Inflammatory macrophage treated with lipopolysaccharide for 4 hours (primary cell): Measurements from ENCODE around the gene MARCHF6.
"Not testable (repeated sequence)": the region's sequence is repeated elsewhere in the genome, so short reads cannot be mapped to it uniquely, and the experiment has no call there.

Experiments
- DNase-seq: peaks from one replicate; pipeline ENCODE4 v3.0.0-alpha.2; 2020

MARCHF6 gene

GRCh38 chr5:10351199-10351905, 2.1 kb upstream of the MARCHF6 start:
- DNase-seq = no peak

GRCh38 chr5:10351919-10352318, 1.6 kb upstream of the MARCHF6 start:
- no peak for DNase-seq

GRCh38 chr5:10352430-10353240, 860 bp upstream of the MARCHF6 start:
- peak; percentile 95 for DNase-seq

- peak; percentile 39 for DNase-seq
Measured at GRCh38 chr5:10354048-10354872, 765 bp downstream of the MARCHF6 start.

- DNase-seq = peak; percentile 65
Measured at GRCh38 chr5:10355071-10355889, 1.8 kb downstream of the MARCHF6 start.

GRCh38 chr5:10358999-10359398, 5.5 kb downstream of the MARCHF6 start:
- DNase-seq = no peak

- DNase-seq = peak; percentile 36
Measured at GRCh38 chr5:10360686-10361085, 7.2 kb downstream of the MARCHF6 start.

GRCh38 chr5:10363519-10364185, 10.2 kb downstream of the MARCHF6 start:
- no peak for DNase-seq

GRCh38 chr5:10364186-10364689, 10.7 kb downstream of the MARCHF6 start:
- DNase-seq = peak; percentile 33

- no peak for DNase-seq
Measured at GRCh38 chr5:10365782-10366181, 12.3 kb downstream of the MARCHF6 start.

- no peak for DNase-seq
Measured at GRCh38 chr5:10366310-10367272, 13.1 kb downstream of the MARCHF6 start.

- DNase-seq = no peak
Measured at GRCh38 chr5:10367579-10367978, 14.1 kb downstream of the MARCHF6 start.

GRCh38 chr5:10370931-10371330, 17.4 kb downstream of the MARCHF6 start:
- no peak for DNase-seq

GRCh38 chr5:10371369-10371768, 17.9 kb downstream of the MARCHF6 start:
- not testable (repeated sequence) for DNase-seq

- no peak for DNase-seq
Measured at GRCh38 chr5:10372726-10373709, 19.5 kb downstream of the MARCHF6 start.

- no peak for DNase-seq
Measured at GRCh38 chr5:10374046-10375022, 20.8 kb downstream of the MARCHF6 start.

- not testable (repeated sequence) for DNase-seq
Measured at GRCh38 chr5:10375146-10375545, 21.7 kb downstream of the MARCHF6 start.

GRCh38 chr5:10376544-10376943, 23.0 kb downstream of the MARCHF6 start:
- no peak for DNase-seq
